Measurements from ENCODE around the gene ANO8.
"Not testable (repeated sequence)": the region's sequence is repeated elsewhere in the genome, so short reads cannot be mapped to it uniquely, and the experiment has no call there.

ANO8 gene

GRCh38 chr19:17306285-17306714 is 28.4 kb downstream of the ANO8 start:
- no peak for DNase-seq

GRCh38 chr19:17305517-17306284 is 29.0 kb downstream of the ANO8 start, which contains the start of gene MRPL34:
TSS of gene MRPL34 (plus strand) at chr19:17305872. CDS start at chr19:17305893, 21 bp downstream.
- DNase-seq, result peak; percentile 97

GRCh38 chr19:17305216-17305516 is 29.5 kb downstream of the ANO8 start:
- no peak for DNase-seq

GRCh38 chr19:17304386-17305215 is 30.1 kb downstream of the ANO8 start:
- no peak for DNase-seq

- DNase-seq, result no peak
Measured at GRCh38 chr19:17303940-17304267, 30.8 kb downstream of the ANO8 start.

GRCh38 chr19:17303167-17303939 is 31.3 kb downstream of the ANO8 start, which contains the start of gene ABHD8:
TSS of gene ABHD8 (minus strand) at chr19:17303425. CDS start at chr19:17301616, 1,809 bp downstream.
- DNase-seq, result peak; percentile 96

- DNase-seq, result no peak
Measured at GRCh38 chr19:17302391-17303166, 32.1 kb downstream of the ANO8 start.

GRCh38 chr19:17300992-17301619 is 33.5 kb downstream of the ANO8 start:
- DNase-seq, result no peak

- no peak for DNase-seq
Measured at GRCh38 chr19:17296976-17297375, 37.7 kb downstream of the ANO8 start.

GRCh38 chr19:17296273-17296672 is 38.4 kb downstream of the ANO8 start:
- no peak for DNase-seq

- DNase-seq, result not testable (repeated sequence)
Measured at GRCh38 chr19:17295551-17295950, 39.1 kb downstream of the ANO8 start.

GRCh38 chr19:17294051-17294891 is 40.4 kb downstream of the ANO8 start:
- peak; percentile 71 for DNase-seq

- DNase-seq, result no peak
Measured at GRCh38 chr19:17293605-17294004, 41.0 kb downstream of the ANO8 start.

GRCh38 chr19:17292301-17293074 is 42.2 kb downstream of the ANO8 start:
- peak; percentile 86 for DNase-seq

- peak; percentile 83 for DNase-seq
Measured at GRCh38 chr19:17289489-17289888, 45.2 kb downstream of the ANO8 start.

- no peak for DNase-seq
Measured at GRCh38 chr19:17286752-17287151, 47.9 kb downstream of the ANO8 start.

GRCh38 chr19:17286263-17286662 is 48.4 kb downstream of the ANO8 start:
- no peak for DNase-seq

GRCh38 chr19:17285415-17286135 is 49.1 kb downstream of the ANO8 start:
- DNase-seq, result no peak

GRCh38 chr19:17283504-17283996 is 51.1 kb downstream of the ANO8 start:
- DNase-seq, result no peak

Data from stimulated activated CD4-positive, alpha-beta T cell treated with anti-CD3 and anti-CD28 coated beads, Interleukin-15, amount 100 ng/mL, for 24 hours (primary cell).